A673 (cell line): ENCODE measurements around the gene ITPRID2.

ENCODE experiments used
- CTCF ChIP-seq: fragments of 300-800, 200-600 bp; sonication (generic); conservative IDR thresholded peaks from 2 replicates; pipeline ENCODE4 v1.5.1; 2017; ENCODE audit warnings: low read depth, mild to moderate bottlenecking, antibody characterized with exemption, low read length, moderate library complexity, mixed read lengths
- EZH2 ChIP-seq: fragments of 200-600 bp; sonication (generic); IDR thresholded peaks from 2 replicates; pipeline ENCODE4 v1.6.1; 2017; ENCODE audit warnings: borderline replicate concordance, low read depth, mild to moderate bottlenecking, mixed read lengths, antibody characterized with exemption, low read length; ENCODE audit not compliant: poor library complexity, severe bottlenecking

GRCh38 chr2:181915102-181915501 is 23.6 kb downstream of the ITPRID2 start:
- TF ChIP-seq CTCF: no peak
- no peak for TF ChIP-seq EZH2
